Measurements from ENCODE around the gene HIP1R.

HIP1R gene

DNA sequence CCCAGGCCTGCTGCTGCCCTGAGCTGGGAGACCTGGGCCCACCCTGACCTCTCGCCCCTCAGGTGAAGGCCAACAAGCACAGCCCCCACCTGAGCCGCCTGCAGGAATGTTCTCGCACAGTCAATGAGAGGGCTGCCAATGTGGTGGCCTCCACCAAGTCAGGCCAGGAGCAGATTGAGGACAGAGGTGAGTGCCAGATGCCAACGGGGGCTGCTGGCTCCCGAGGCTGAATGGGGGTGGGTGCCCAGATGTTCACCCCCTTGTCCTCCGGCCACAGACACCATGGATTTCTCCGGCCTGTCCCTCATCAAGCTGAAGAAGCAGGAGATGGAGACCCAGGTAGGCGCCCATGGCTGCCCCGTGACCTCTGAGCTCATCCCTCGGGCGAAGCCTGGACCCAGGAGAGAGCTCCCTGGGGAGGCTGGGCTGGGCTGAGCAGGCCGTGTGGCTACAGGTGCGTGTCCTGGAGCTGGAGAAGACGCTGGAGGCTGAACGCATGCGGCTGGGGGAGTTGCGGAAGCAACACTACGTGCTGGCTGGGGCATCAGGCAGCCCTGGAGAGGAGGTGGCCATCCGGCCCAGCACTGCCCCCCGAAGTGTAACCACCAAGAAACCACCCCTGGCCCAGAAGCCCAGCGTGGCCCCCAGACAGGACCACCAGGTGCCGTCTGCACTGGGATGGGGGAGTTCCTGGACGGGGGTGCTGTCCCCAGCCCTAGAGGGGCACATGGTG, 25.8 kb downstream of the HIP1R start:
- DNase-seq = no peak

DNA sequence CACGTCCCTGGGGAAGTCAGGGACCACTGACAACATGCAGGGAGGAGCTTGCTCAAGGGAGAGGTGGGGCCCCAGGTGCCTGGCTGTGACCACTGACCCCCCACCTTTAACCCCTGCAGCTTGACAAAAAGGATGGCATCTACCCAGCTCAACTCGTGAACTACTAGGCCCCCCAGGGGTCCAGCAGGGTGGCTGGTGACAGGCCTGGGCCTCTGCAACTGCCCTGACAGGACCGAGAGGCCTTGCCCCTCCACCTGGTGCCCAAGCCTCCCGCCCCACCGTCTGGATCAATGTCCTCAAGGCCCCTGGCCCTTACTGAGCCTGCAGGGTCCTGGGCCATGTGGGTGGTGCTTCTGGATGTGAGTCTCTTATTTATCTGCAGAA, 26.3 kb downstream of the HIP1R start:
- DNase-seq = no peak

DNA sequence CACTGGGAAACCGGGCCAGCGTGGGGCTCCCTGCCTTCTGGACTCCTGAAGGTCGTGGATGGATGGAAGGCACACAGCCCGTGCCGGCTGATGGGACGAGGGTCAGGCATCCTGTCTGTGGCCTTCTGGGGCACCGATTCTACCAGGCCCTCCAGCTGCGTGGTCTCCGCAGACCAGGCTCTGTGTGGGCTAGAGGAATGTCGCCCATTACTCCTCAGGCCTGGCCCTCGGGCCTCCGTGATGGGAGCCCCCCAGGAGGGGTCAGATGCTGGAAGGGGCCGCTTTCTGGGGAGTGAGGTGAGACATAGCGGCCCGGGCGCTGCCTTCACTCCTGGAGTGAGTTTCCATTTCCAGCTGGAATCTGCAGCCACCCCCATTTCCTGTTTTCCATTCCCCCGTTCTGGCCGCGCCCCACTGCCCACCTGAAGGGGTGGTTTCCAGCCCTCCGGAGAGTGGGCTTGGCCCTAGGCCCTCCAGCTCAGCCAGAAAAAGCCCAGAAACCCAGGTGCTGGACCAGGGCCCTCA, 26.9 kb downstream of the HIP1R start:
- DNase-seq = no peak

DNA sequence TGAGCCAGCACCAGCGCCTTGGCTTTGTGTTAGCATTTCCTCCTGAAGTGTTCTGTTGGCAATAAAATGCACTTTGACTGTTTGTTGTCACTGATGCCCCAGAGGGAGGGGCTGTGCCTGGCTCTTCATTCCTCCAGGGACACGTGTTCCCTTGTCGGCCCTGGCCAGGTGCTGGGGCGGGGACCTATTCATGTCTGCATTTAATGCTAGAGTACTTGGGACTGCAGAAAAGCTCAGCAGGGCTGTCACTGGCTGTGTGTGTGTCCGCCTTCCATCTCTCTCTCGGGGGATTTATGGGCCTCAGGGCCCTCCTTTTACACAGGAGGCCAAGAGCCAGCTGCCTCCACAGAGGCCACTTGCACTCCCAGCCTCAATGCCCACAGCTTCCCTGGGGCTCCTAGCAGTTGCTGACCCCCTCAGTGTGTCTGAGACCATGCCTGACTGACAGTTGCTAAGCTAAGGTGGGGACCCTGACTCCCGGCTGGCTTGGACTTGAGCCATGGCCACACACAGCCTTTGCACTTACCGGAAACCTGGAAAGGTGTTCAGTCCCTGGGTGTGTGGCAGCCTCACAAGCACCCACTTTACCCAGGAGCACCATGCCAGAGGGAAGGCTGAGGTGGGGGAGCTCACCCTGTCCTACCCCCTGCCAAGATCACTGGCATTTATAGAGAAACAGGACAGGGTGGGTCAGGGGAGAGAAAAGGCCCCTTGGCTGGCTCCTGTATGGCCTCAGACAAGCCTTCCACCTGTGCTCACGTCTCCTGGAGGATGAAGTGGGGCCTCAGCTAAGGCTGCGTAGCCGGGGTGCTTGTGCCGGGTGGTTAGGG, 27.8 kb downstream of the HIP1R start:
- no peak for DNase-seq

DNA sequence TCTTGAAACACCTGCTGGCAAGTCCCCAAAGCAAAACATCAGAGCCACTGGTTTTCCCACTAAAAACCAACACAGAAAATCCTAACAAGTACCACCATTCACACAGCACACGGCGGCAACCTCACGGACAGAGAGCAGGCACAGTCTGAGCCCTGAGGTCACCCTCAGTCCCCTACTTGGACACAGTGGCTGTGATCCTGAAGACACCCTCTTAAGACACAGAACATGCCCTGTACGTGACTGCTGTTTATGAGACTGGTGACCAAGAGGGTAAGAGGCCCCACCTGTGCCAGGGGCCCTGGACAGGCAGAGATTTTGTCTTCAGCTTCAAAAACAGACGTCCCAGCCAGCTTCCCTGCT, 29.6 kb downstream of the HIP1R start:
- no peak for DNase-seq

DNA sequence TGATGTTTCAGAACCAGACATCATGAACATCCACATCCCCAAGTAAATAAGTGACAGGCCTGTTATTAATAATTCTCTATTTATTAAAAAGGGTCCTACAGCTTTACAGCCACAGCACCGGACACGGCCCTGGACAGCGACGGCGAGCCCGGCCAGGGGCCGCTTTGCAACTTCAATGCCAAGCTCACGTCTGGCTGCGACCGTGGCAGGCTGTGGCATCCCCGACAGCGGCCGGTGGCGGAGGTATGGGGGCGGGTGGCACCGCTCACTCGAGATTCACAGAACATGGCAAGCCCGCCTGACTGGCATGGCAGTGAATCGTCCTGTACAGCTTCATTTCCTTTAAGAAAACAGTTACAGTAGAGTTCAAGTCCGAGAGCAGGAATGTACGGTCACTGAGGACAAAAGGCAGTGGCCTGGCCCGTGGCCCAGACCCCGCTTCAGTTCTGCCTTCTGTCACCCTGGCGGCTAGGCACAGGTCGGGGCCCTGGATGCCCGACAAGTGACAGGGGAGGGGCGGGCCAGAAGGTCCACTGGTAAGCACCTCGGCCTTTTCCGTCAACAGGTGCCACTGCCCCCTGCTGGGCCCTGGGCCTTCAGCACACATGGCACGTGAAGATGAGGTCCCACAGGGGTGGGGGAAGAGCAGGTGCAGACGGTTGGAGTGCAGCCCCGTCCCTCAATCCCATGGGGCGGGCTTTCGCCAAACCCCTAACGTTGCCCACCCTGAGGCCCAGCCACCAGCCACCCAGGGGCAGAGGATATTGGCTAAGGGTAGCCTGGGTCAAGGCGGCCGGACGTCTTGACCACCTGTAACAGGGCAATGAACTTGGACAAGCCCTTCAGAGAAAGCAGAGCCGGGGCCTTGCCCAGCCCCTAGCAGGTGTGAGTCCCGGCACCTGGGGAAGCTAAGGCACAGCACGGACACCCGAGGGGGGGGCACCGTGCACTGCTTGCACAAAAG, 30.3 kb downstream of the HIP1R start:
- no peak for DNase-seq

DNA sequence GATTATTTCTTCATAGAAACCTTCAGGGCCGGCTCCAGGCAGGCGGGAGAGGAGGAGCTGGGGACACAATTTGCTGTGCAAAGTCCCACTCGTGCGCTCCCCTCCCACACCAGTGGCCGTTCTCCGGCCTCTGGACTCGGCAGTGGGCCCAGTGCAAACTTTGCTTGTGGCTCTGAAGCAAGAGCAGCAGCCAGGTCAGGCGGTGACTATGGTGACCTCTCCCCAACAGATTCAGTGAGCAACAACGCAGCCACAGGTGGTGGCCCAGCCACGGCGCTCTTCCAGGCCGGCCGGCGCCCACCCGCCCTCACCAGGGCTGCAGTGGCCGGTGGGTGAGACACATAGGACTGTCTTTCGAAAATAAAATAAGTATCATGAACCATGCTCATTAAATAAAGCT, 31.1 kb downstream of the HIP1R start:
- no peak for DNase-seq

DNA sequence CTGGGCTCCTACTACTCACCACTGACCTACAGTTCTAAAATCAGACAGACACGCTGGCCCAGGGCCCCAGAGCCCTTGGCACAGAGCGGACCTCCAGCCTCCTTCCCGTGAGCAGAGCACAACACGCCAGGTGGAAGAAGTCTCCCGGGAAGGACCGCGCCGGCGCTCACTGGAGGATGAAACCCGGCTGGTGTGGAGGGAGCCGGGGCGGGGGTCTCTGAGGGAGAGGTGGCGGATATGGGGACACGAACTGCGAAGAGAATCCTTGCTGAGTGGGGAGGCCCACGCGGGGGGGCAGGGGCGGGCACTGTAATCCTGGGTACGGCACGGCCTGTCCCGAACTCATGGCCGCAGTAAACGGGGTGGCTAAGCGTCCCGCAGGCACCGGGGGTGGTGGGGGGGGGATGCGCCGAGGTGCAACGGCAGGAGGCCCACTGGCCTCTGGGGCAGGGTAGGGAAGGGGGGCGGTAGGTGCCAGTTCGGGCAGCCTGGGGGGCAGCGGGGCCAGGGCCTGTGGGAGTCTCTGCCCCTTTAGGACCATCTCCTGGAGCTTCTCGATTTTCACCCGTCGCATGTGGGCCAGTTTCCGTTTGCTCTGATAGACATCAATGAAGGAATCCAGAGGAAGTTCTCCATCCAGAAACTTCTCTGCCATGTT, 31.8 kb downstream of the HIP1R start:
- no peak for DNase-seq

DNA sequence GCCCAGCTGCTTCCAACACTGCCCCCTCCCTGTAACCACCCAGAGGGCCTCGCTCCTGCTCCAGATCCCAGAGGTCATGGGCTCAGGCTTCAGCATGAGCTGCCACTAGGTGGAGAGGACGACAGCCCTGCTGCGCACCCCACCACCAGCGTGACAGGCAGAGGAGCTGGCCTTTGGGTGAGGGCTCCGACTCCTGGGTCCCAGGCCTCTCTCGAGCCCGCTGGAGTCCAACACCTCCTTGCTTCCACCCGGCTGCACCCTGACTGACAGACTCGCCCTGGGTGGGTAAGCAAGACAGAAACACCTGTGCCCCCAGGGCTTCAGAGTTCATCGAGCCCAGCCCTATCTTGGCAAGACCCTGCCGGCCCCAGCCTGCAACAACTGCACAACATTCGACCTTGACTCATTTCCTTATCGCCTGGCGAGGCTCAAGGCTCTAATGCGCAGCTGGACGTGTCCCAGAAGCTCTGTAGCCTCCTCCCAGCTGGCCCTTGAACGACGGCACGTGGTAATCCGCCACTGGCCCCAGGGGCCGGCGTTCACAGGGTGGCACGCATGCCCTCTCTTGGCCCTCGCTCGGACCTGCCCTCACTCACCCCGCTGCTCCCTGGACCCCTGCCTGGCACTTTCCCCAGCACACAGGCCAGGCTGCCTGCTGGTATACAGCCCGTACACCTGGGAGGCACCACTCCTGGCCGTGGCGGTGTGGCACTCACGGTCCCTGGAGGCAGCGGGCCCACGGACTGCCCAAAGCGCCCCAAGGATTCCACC, 32.6 kb downstream of the HIP1R start:
- no peak for DNase-seq

DNA sequence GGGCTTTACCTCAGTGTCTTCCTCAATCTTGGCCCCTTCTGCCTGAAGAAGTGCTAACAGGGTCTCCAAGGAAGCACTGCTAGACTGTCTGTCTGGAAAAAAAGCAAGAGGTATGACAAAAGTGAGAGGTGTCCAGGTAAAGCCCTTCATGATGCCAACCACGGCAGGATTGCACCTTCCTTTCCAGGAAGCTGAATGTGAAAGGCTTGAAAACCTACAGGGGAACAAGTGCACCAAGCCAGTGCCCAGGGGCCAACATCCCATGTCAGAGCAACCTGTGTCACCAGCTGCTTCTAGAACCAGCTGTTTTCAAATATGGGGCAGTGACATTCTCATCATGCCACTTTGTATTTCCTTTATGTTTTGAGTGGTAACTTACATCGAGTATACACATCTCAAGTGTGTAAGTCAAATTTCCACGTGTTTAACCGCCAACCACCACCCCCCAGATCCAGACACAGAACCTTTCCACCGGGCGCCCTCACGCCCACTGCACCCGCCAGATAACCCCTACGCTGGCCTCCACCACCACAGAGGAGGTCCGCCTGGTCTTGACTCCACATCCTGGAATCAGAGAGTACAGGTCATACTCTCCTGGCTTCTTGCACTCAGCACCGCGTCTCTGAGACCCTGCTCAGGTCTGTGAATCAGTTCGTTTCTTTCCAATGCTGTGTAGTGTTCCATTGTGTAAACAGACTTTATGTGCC, 33.4 kb downstream of the HIP1R start:
- DNase-seq = no peak

DNA sequence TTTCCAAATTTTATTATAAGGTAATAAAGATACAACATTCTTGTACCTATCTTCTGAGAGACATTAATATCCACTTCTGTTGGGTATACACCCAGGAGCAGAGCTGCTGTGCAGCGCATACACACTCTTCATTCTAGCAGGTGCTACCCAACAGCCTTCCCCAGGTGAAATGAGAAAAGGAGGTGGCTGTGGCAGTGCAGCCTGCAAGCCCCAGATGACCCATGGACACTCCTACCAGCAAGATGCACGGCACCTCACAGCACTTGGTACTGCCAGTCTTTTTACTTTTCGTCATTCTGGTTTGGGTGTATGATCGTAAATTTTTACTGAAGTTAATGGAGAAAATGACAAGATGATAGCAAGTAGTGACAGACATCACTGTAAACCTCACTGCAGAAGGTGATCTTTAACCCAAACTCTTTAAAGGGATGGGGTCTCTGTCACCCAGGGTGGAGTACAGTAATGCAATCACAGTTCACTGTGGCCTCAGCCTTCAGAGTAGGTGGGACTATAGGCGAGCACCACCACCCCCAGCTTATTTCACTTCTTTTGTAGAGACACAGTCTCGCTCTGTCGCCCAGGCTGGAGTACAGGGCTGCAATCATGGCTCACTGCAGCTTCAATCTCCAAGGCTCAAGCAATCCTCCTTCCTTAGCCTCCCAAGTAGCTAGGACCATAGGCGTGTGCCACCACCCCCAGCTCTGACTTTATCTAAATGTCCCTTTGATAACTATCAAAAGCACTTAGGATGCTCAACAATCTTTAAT, 34.1 kb downstream of the HIP1R start:
- no peak for DNase-seq

DNA sequence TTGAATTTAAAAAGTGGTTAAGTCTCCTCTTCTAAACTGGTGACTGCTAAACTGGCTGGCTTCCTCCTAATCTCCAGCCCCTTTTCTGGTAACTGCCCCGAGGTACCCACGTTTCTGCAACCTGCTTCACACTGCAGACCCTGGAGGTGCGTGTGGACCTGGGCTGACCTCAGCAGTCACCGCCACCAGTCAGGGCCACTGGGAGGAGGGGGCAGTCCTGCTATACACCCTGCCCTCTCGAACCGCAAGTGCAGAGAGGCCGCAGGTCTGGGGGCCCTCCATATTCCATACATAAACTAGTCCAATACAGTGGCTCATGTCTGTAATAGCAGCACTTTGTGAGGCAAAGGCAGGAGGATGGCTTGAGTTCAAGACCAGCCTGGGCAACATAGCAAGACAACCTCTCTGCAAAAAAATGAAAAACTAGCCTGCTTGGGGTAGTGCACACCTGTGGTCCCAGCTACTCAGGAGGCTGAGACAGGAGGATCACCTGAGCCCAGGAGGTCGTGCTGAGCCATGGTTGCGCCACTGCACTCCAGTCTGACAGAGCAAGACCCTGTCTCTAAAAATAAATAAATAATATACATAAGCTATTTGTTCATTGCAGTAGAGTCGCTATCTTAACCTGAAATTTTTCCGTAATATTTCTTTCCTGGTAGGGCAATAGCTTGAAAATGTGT, 35.0 kb downstream of the HIP1R start:
- no peak for DNase-seq

DNA sequence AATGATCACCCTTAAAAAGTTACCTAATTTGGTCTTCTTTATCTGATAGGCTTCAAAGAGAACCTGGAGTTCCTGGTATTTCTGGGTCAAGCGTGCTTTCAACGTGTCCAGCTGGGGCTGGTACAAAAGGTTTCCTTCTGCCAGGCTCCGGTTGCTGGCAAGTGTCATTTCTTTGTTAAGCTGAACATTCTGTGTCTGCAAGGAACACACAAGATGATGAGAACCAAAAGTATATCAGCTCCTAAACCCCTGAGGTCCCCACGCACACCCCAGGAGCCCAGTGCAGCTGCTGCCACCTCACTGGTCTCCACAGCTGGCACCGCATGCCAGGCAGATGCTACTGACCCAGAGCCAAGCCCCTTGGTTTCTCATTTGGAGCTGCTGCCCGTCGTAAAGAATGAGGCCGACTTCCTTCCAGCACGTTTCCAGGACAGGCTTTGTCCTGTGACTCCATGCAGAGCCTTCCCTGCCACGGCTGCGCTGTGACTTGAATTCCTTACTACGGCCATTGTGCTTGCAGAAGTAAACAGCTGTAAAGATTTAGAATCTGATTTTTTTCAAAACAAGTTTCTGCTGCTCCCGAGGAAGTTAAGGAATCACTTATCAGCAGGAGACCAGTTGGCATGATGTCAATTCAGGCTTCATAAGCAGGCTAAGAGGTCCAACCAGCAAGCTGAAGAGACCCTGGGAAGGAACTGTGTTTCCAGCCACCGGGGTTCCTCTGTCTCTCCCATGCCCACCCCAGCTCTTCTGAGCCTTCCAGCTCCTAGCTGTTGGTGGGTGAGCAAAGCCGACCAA, 35.8 kb downstream of the HIP1R start:
- no peak for DNase-seq

DNA sequence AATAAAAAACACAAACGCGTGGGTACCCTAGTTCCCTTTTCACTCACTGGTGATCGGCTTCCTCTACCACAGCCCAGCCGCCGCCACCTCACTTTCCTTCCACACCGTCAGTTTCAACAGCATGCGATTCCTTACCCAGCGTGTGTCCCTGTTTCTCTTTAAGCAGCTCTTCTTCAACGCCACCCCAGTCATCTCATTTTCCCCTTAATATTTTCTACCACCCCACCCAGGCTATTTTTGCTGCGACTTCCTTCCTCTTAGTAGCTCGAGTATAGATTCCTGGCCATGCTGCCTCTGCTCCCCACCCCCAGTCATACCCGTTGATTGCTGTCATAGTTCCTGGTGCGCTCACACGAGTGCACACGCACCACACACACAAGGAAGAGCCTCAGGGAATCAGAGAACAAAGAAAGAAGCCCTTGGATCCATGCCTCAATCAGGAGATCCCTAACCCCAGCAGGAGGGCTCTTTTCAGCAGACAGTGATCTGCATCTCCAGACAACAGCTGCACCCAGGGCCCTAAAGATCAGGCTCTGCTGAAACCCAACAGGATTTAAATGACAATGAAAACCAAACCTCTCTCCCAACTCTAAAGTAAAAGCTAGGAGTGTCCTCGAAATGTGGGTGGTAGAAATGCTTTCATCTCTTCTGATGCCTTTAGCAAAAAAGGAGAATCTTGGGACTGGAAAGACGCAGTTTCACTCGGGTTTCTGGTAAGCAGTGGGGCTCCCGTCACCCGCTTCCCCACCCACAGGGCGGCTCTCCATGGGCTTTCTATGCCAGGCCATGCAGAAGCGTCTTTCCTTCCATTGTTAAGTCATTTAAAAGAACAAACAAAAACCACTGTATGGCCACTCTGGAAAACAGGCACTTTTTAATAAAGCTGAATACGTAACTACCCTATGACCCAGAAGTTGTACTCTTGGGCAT, 36.9 kb downstream of the HIP1R start:
- DNase-seq = no peak

DNA sequence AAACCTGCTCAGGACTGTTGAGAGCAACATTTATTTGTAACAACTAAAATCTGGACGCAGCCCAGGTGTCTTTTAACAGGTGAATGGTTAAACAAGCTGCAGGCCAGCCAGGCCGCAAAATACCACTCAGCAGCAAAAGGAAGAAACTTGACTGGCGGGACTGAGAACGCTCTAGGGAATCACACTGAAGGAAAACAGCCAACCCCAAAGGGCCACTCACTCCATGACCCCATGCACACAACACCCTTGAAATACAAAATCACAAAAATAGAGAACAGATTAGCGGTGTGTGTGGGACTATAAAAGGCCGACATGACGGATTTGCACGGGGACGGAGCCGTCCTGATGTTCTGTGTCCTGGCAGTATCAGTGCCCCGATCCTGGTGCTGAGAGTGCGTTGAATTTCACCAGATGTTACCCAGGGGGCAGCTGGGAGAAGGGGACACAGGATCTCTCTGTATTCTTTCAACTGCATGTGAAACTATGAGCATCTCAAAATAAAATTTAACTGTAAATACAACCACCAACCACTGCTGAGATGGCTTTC, 37.6 kb downstream of the HIP1R start:
- no peak for DNase-seq

DNA sequence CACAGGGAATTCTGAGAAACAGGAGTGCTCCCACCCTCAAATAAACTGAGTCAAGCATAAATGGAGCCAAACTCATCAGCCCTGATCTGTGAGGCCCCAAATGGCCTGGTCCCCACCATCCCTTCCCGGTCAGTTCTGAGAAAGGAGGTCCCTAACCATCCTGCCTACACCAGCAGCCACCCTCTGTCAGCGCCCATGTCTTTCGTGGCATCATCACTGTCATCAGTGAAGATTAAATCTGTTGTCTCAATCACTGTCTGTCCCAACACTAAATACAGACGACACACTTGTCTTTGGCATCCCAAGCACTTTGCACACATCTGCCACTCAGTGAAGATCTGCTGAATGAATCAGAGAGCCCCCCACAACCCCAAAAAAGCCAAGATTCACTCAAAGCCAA, 38.3 kb downstream of the HIP1R start:
- no peak for DNase-seq

DNA sequence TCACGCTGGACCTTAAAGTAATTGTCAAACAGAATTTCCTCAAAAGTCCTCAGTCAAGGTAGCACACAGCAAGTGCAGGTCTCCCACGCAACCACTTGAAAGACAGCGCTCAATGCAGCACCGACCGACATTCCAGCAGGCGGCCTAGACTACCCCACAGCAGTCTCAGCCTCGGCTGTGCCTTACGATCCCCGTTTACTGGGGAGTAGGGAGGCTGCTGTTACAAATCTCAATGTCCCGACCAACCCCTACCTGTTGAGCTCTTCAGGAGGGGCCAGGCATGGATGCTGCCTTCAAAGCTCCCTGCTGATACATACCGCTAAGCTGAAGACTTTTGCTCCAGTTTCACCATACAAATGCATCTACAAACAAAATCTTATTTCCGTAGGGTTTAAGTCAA, 38.8 kb downstream of the HIP1R start:
- no peak for DNase-seq

All from NCI-H1694 treated with DMSO at 0.1 percent for 48 hours (cell line).